ENCODE results near the gene DUSP1. TPM values are rescaled to one million over a fixed set of nuclear protein-coding genes. Genes with fewer than 3 reads are reported as not detected.

The DUSP1 gene
- total and polyA plus RNA-seq, 10 of the 15 experiments (the other 5 are each of a cell fraction or from before 2014, with no cell fraction given): 1.4 to 6.2 (median 3.9) TPM

GRCh38 chr5:172731680-172732074 is 39.3 kb downstream of the DUSP1 start:
- ChIA-PET CTCF (no interaction called here), RAD21 (ENCODE audit: unreplicated experiment) (no interaction called here), SMC1A (ENCODE audit: uncharacterized antibody, unreplicated experiment) (no interaction called here), POLR2A (interaction anchor here (0.6 kb wide), 1 partner anchor 28 kb away, joined by 3 read pairs; no protein-coding TSS in a partner anchor)
- ATAC-seq (peak; percentile 47), DNase-seq (ENCODE audit: low read depth, low spot score) (no peak), FAIRE-seq (no peak)
- no peaks in the 10 kb centered on the region for H3K9me3 ChIP-seq (replicated peaks; ENCODE audit: control insufficient read depth, insufficient read depth, low read length)
- H3K79me2 ChIP-seq (ENCODE audit: control insufficient read depth, insufficient read depth, low read length): no peaks in the 10 kb centered on the region
- BruUV-seq (replicated peaks): no TSS peak
- H3K4me1 ChIP-seq (ENCODE audit: control insufficient read depth, insufficient read depth, low read length): no peaks in the 10 kb centered on the region
- in situ Hi-C loops (cut with MboI): no loop called here
- H3K27ac ChIP-seq (ENCODE audit: control insufficient read depth, insufficient read depth): no peak overlapping the region
- intact Hi-C loops (cut with micrococcal nuclease; ENCODE audit: unreplicated experiment): no loop called here
- peaks cover 0 to 2% of the 10 kb centered on the region in 2 experiments; a peak in 2 of 4 replicates for H3K27me3 ChIP-seq (replicated peaks in 1 of 2; ENCODE audit: control insufficient read depth in 2 of 2, insufficient read depth in 2 of 2, low read length in 1 of 2)
- no peaks in the 10 kb centered on the region for H3K36me3 ChIP-seq (ENCODE audit: control insufficient read depth in 2 of 2, insufficient read depth in 2 of 2, low read length in 1 of 2)
- H3K9ac ChIP-seq (ENCODE audit: control insufficient read depth, insufficient read depth, low read length): no peak overlapping the region
- TF ChIP-seq CREM (IDR thresholded peaks at IDR 0.05; ENCODE audit: low read depth) (no peak), TCF3 (IDR thresholded peaks at IDR 0.05; ENCODE audit: borderline replicate concordance, insufficient read depth, low read depth, low read length) (no peak), IRF5 (IDR thresholded peaks at IDR 0.05; ENCODE audit: borderline replicate concordance) (no peak), ZNF687 (IDR thresholded peaks at IDR 0.05) (no peak), PAX5 (IDR thresholded peaks at IDR 0.05; ENCODE audit: borderline replicate concordance, low read depth, low read length) (no peak), NBN (IDR thresholded peaks at IDR 0.05) (no peak), USF1 (IDR thresholded peaks at IDR 0.05; ENCODE audit: borderline replicate concordance, extremely low read length, insufficient read depth, low read depth, low read length) (no peak), ZBTB11 (CRISPR knock-in tag; IDR thresholded peaks at IDR 0.05) (no peak)
- no peak overlapping the region for H3K4me3 ChIP-seq
- H3K4me2 ChIP-seq (ENCODE audit: control insufficient read depth, insufficient read depth): no peak overlapping the region
- H4K20me1 ChIP-seq (ENCODE audit: control insufficient read depth, insufficient read depth): no peaks in the 10 kb centered on the region
- 42% methylated on average over 9 of the region's 9 CpGs for WGBS (ENCODE audit: insufficient coverage, insufficient replicate concordance, low lambda C conversion rate, missing lambda C conversion rate)
- H2AFZ ChIP-seq (ENCODE audit: control insufficient read depth, low read depth, low read length): no peak overlapping the region

Measured in GM12878 (cell line).